GM15510 (cell line): ENCODE measurements around the gene LZTR1.

Experiments used
- POLR2A ChIP-seq: IDR thresholded peaks from 3 replicates; pipeline ENCODE4 v1.6.1; 2011; ENCODE audit warnings: borderline replicate concordance; ENCODE audit not compliant: insufficient read length; ENCODE audit errors: extremely low read depth

LZTR1 gene

GRCh38 chr22:20962491-20962945 lies 19.6 kb upstream of the LZTR1 start:
- TF ChIP-seq POLR2A: no peak

- TF ChIP-seq POLR2A: no peak
Measured at GRCh38 chr22:20963201-20964052, 18.7 kb upstream of the LZTR1 start.

DNA sequence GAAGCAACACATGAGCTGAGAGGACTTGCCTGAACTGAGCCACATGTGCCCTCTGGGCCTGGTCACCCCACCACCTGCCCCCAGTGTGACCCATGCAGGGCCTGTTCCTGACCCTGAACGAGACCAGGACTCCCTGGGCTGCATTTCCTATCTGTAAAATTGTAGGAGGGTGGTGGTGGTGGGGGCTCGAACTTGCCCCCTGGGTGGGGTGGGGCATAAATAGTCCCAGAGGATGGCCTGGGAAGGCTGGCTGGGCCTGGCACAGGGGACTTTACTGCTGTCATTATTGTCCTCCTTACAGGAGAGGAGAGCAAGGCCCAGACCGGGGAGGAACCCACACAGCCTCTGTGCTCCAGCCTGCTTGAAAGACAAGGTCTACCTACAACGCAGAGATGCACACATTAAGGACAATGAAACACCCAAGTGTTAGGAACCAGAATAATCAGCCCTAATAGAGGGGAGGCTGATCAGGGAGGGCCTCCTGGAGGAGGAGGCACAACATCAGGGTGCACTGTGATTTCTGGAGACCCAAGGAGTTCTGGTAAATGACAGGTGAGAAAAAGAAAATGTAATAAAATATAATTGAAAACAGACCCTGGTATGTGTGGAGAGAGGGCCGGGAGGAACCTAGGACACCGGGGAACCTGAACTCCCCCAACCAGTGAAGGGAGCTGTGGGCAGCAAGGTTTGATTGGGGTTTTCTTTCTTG lies 17.9 kb upstream of the LZTR1 start:
- TF ChIP-seq POLR2A: no peak

GRCh38 chr22:20964799-20965103 lies 17.3 kb upstream of the LZTR1 start:
- no peak for TF ChIP-seq POLR2A

GRCh38 chr22:20965104-20965887 lies 16.8 kb upstream of the LZTR1 start:
- TF ChIP-seq POLR2A: no peak

DNA sequence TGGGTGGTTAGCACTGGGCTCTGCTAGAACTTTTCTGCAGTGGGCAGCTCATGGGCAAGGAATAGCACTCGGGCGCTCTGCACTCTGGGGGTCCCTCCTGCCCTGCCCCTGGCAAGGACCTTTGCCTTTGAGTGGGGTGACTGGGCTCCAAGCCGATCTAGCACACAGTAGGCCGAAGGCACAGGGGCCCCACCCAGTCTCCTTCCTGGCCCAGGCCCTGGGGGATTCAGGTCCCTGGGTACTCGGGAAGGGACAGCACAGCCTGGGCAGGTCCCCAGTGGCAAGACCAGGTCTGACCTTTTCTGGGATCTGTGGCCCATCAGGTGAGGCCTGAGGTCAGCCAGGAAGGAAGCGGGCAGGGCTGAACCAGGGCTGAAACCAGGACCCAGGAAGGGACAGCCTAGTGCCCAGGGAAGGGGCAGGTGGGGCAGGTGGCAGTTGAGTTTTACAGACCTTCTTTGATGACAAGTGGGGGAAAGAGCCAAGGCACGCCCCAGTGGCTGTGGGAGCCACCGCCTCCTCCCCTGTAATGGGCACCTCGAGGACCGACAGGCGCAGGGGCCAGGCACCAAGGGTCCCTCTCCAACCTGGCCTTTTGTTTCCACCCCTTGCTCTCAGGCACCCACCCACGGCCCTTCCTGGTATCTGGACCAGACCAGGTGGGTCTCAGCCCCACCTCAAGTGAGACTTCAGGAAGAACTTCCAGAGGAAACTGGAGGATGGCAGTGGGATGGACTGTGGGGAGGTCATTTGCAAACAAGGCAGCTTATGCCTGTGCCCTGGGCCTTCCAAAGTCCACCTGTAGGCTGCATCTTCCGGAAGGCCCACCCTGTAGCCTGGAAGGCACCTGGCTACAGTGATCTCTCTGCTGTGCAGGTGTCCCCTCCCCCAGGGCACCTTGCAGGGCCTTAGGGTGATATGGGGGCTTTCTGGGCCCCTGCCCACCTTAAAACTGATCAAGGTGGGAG lies 15.9 kb upstream of the LZTR1 start:
- no peak for TF ChIP-seq POLR2A

- TF ChIP-seq POLR2A: no peak
Measured at GRCh38 chr22:20966883-20967696, 15.0 kb upstream of the LZTR1 start, which contains the start of gene AIFM3. TSS of gene AIFM3 (plus strand) at chr22:20967255. CDS start at chr22:20967945, 690 bp downstream.

GRCh38 chr22:20967697-20968211 lies 14.3 kb upstream of the LZTR1 start:
- TF ChIP-seq POLR2A: no peak

GRCh38 chr22:20968281-20968977 lies 13.7 kb upstream of the LZTR1 start:
- no peak for TF ChIP-seq POLR2A

DNA sequence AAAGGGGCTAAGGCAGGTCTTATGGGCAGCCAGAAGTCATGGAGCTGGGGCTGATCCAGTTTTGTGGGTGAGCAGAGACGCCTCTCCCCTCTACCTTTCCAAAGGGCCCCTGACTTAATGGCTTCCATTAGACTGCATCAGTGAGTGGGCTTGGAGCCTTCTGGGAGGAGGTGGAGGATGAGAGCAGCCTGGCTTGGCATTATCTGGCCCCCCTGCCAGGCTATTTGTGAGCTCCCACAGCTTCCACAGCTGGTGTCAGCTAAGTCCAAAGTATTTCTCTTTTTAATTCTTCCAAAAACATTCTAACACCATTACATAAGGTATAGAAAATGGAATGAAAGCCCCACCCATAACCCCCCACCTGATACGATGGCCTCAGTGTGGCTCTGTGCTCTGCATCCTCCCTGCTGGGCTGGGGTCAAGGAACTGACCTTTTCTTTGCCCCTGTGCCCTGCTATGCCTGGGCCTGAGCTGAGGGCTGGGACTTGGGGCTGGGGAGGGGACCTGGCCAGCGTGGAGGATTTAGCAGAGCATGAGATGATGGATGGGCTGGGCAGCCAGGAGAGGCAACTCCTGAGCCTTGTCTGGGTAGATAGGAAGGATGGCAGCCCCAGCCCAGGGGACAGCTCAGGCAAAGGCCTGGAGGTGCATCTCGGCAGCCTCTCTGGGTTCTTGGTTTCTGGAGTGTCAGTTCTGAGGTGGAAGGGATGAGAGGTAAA lies 11.0 kb upstream of the LZTR1 start:
- TF ChIP-seq POLR2A: no peak

- TF ChIP-seq POLR2A: no peak
Measured at GRCh38 chr22:20972933-20973577, 9.0 kb upstream of the LZTR1 start.
